Right lobe of liver (tissue), 6 donors: ENCODE data around the gene IGFBP2. TPM values are rescaled to one million over a fixed set of nuclear protein-coding genes. Genes with fewer than 3 reads are reported as not detected.

ENCODE experiments used
- ATAC-seq, 4 donors: fragments of 200-7000 bp; cut with Tn5 transposase; one replicate each; pipeline ENCODE4 v1.9.1; 2020; ENCODE audit warnings: mild to moderate bottlenecking in 4 of 4, moderate library complexity in 4 of 4
- DNase-seq, 3 donors: peaks; one replicate each; pipeline ENCODE4 v3.0.0-alpha.2; 2020
- H3K27ac ChIP-seq, 3 donors: fragments of 200-600 bp; one replicate each; pipeline ENCODE4 v1.8.0; 2022
- H3K27me3 ChIP-seq, 2 donors: fragments of 200-600 bp; one replicate each; pipeline ENCODE4 v1.8.0; 2022
- H3K36me3 ChIP-seq, 4 donors: fragments of 200-600 bp; sonication (generic) in 1 of 4; one replicate each; pipeline versions ENCODE4 v1.5.1 to v1.8.0; 2017 to 2022; ENCODE audit warnings: control low read depth in 1 of 4
- H3K4me1 ChIP-seq, 4 donors: fragments of 200-600 bp; sonication (generic) in 1 of 4; one replicate each; pipeline versions ENCODE4 v1.5.1 to v1.8.0; 2017 to 2022; ENCODE audit warnings: control low read depth in 1 of 4
- H3K4me3 ChIP-seq, 3 donors: fragments of 200-600 bp; one replicate each; pipeline ENCODE4 v1.8.0; 2022
- H3K9me3 ChIP-seq, 4 donors: fragments of 200-600 bp; sonication (generic) in 1 of 4; one replicate each; pipeline versions ENCODE4 v1.5.1 to v1.8.0; 2017 to 2022; ENCODE audit warnings: control low read depth in 1 of 4
- CTCF ChIP-seq, 4 donors: fragments of 200-600 bp in 3 of 4; fragments of 450-650 bp in 1 of 4; IDR thresholded peaks; one replicate each; pipeline versions ENCODE4 v1.5.1 to v1.8.0; 2016 to 2022; ENCODE audit warnings: antibody characterized with exemption in 4 of 4, mild to moderate bottlenecking in 2 of 4
- POLR2A ChIP-seq: fragments of 450-650 bp; IDR thresholded peaks from one replicate; pipeline ENCODE4 v1.6.1; 2017; ENCODE audit warnings: antibody characterized with exemption, mild to moderate bottlenecking
- WGBS: methylation state at CpG from one replicate; pipeline ENCODE4 v1.1.6; 2018; ENCODE audit warnings: low coverage, low lambda C conversion rate; ENCODE audit not compliant: insufficient coverage; ENCODE audit errors: missing lambda C conversion rate; 5-methylcytosine and 5-hydroxymethylcytosine counted together
- intact Hi-C, 2 donors: fragments of 100-400 bp; cut with DNase I; formaldehyde crosslinking; loops; one replicate each; pipeline versions ENCODE4 v1.11.2 to v1.14.1; 2022
- total RNA-seq, 6 experiments: library from RNA; depleted of rRNA in 2 of 6; stranded (reverse); fragments of >200 nt in 2 of 6; fragmentation: NEBNext Ultra II Directional in 3 of 6; extraction: Animal tissue kit (Norgen Biotek cat#: 25700) in 3 of 6; gene quantifications; one replicate each; pipeline versions ENCODE4 v1.1.0 to v1.2.4, GENCODE V29; 2016 to 2023
- donor health status: DM: no; HTN: yes; CAD: no.
- donor health status: DM: no; HTN: no; CAD: no.
- donor health status: DM: no; HTN: no; CAD: no.
- donor health status: DM: no; HTN: yes; CAD: no.
- donor health status: DM: no; HTN: yes; CAD: no.

The IGFBP2 gene
- total RNA-seq, 6 experiments from 2014 or later, result 276 to 1,091 (median 406) TPM

- Histone ChIP-seq H3K4me1 (no peaks in the 10 kb centered on the region), H3K36me3 (no peaks in the 10 kb centered on the region), H3K4me3 (no peak overlapping the region), H3K27ac (no peak overlapping the region), H3K27me3 (no peaks in the 10 kb centered on the region), H3K9me3 (no peaks in the 10 kb centered on the region)
- TF ChIP-seq POLR2A, result no peak
- TF ChIP-seq CTCF (IDR thresholded peaks at IDR 0.05), result no peak
- peak in 2 of 3 donors; percentile 73 to 87 for DNase-seq
- WGBS, result 17% methylated on average over 3 of the region's 3 CpGs
- intact Hi-C loops, result loop anchor here in 1 of 2 donors (10.0 kb wide), 2 partner anchors 471 to 831 kb away; no protein-coding TSS in a partner anchor
- ATAC-seq, result peak; percentile 89 to 94 (median 92)
Measured at GRCh38 chr2:216683846-216684245, 50.6 kb downstream of the IGFBP2 start.

- Histone ChIP-seq H3K27ac (no peak overlapping the region), H3K9me3 (no peaks in the 10 kb centered on the region), H3K27me3 (no peaks in the 10 kb centered on the region), H3K4me3 (no peak overlapping the region), H3K36me3 (no peaks in the 10 kb centered on the region), H3K4me1 (no peaks in the 10 kb centered on the region)
- no peak for TF ChIP-seq CTCF (IDR thresholded peaks at IDR 0.05)
- TF ChIP-seq POLR2A, result no peak
- 86% methylated on average over 2 of the region's 5 CpGs for WGBS
- DNase-seq (peak in 1 of 3 donors; percentile 13), ATAC-seq (no peak)
- intact Hi-C loops, result loop anchor here in 1 of 2 donors (10.0 kb wide), 2 partner anchors 469 to 829 kb away; no protein-coding TSS in a partner anchor
Measured at GRCh38 chr2:216685327-216685875, 52.2 kb downstream of the IGFBP2 start.

- H3K27ac ChIP-seq, result no peak overlapping the region
- ATAC-seq (no peak), DNase-seq (no peak)
- H3K27me3 ChIP-seq, result no peaks in the 10 kb centered on the region
- intact Hi-C loops, result loop anchor here in 1 of 2 donors (10.0 kb wide), 2 partner anchors 468 to 828 kb away; no protein-coding TSS in a partner anchor
- TF ChIP-seq CTCF (IDR thresholded peaks at IDR 0.05) (no peak), POLR2A (no peak)
- H3K9me3 ChIP-seq, result no peaks in the 10 kb centered on the region
- WGBS, result 14% methylated on average over 1 of the region's 5 CpGs
- H3K36me3 ChIP-seq, result no peaks in the 10 kb centered on the region
- no peak overlapping the region for H3K4me3 ChIP-seq
- H3K4me1 ChIP-seq, result no peaks in the 10 kb centered on the region
Measured at GRCh38 chr2:216687111-216687510, 53.9 kb downstream of the IGFBP2 start.

GRCh38 chr2:216687646-216688045 is 54.4 kb downstream of the IGFBP2 start:
- Histone ChIP-seq H3K4me1 (peaks cover 0 to 3% (median 0%) of the 10 kb centered on the region in 4 donors), H3K36me3 (no peaks in the 10 kb centered on the region), H3K4me3 (no peak overlapping the region), H3K27me3 (no peaks in the 10 kb centered on the region), H3K9me3 (no peaks in the 10 kb centered on the region), H3K27ac (no peak overlapping the region)
- peak in 1 of 3 donors; percentile 29 for DNase-seq
- intact Hi-C loops, result loop anchor here in 1 of 2 donors (10.0 kb wide), 2 partner anchors 467 to 827 kb away; no protein-coding TSS in a partner anchor
- WGBS, result 35% methylated on average over 4 of the region's 4 CpGs
- TF ChIP-seq POLR2A, result no peak
- peak in 3 of 4 donors; percentile 16 to 22 (median 21) for TF ChIP-seq CTCF (IDR thresholded peaks at IDR 0.05)
- no peak for ATAC-seq
